GM18499 (cell line): Measurements from ENCODE around the gene SV2C.

ENCODE experiments used
- ATAC-seq: cut with Tn5 transposase; IDR thresholded peaks from one replicate; pipeline ENCODE4 v1.9.1; 2021; ENCODE audit warnings: moderate number of reproducible peaks; ENCODE audit not compliant: insufficient read depth, unreplicated experiment

Gene SV2C

GRCh38 chr5:76391014-76391413 is 307.8 kb downstream of the SV2C start:
- no peak for ATAC-seq

- ATAC-seq = no peak
Observed at GRCh38 chr5:76393035-76393680, 310.0 kb downstream of the SV2C start.

GRCh38 chr5:76397200-76397599 is 314.0 kb downstream of the SV2C start:
- ATAC-seq = no peak

- no peak for ATAC-seq
Observed at GRCh38 chr5:76399268-76399667, 316.1 kb downstream of the SV2C start.

- no peak for ATAC-seq
Observed at GRCh38 chr5:76400466-76400865, 317.3 kb downstream of the SV2C start.

GRCh38 chr5:76401801-76402250 is 318.6 kb downstream of the SV2C start:
- ATAC-seq = no peak

GRCh38 chr5:76402251-76402885 is 319.2 kb downstream of the SV2C start:
- peak; percentile 37 for ATAC-seq

GRCh38 chr5:76402886-76403765 is 319.9 kb downstream of the SV2C start, which contains the start of gene IQGAP2:
IQGAP2 (plus strand) TSS chr5:76403285; CDS start chr5:76403546, 261 bp downstream.
- ATAC-seq = peak; percentile 36
